Hepatocyte (in vitro differentiated cells): ENCODE results near the gene PNPLA5. TPM values are rescaled to one million over a fixed set of nuclear protein-coding genes. Genes with fewer than 3 reads are reported as not detected.
"Not testable (repeated sequence)": the region's sequence is repeated elsewhere in the genome, so short reads cannot be mapped to it uniquely, and the experiment has no call there.

Source experiments
- DNase-seq: peaks from one replicate; pipeline ENCODE4 v3.0.0-alpha.2; 2016; ENCODE audit warnings: low spot score
- H2AFZ ChIP-seq: fragments of 200-600 bp; sonication (generic); 2 replicates; pipeline ENCODE4 v1.6.0; 2016; ENCODE audit warnings: antibody characterized with exemption, mild to moderate bottlenecking
- H3K27ac ChIP-seq: fragments of 200-600 bp; sonication (generic); 2 replicates; pipeline ENCODE4 v1.5.1; 2016; ENCODE audit warnings: mild to moderate bottlenecking
- H3K27me3 ChIP-seq: fragments of 200-600 bp; sonication (generic); 2 replicates; pipeline ENCODE4 v1.6.1; 2016
- H3K36me3 ChIP-seq: fragments of 200-600 bp; sonication (generic); replicated peaks from 2 replicates; pipeline ENCODE4 v1.5.1; 2016; ENCODE audit warnings: low read depth; ENCODE audit not compliant: insufficient read depth
- H3K4me1 ChIP-seq: fragments of 200-600 bp; sonication (generic); 2 replicates; pipeline ENCODE4 v1.5.1; 2016; ENCODE audit warnings: mild to moderate bottlenecking, moderate library complexity; ENCODE audit not compliant: insufficient read depth
- H3K4me2 ChIP-seq: fragments of 200-600 bp; sonication (generic); 2 replicates; pipeline ENCODE4 v1.6.0; 2016
- H3K4me3 ChIP-seq: fragments of 200-600 bp; sonication (generic); 2 replicates; pipeline ENCODE4 v1.5.1; 2016; ENCODE audit warnings: mild to moderate bottlenecking
- H3K79me2 ChIP-seq: fragments of 200-600 bp; sonication (generic); 2 replicates; pipeline ENCODE4 v1.6.0; 2017; ENCODE audit warnings: mild to moderate bottlenecking
- H3K9me2 ChIP-seq: fragments of 200-600 bp; sonication (generic); replicated peaks from 2 replicates; pipeline ENCODE4 v1.6.0; 2017; ENCODE audit warnings: mild to moderate bottlenecking; ENCODE audit not compliant: insufficient read depth
- H3K9me3 ChIP-seq: fragments of 200-600 bp; sonication (generic); 2 replicates; pipeline ENCODE4 v1.5.1; 2016; ENCODE audit warnings: low read depth, mild to moderate bottlenecking
- H4K20me1 ChIP-seq: fragments of 200-600 bp; sonication (generic); 2 replicates; pipeline ENCODE4 v1.6.0; 2016; ENCODE audit warnings: mild to moderate bottlenecking; ENCODE audit not compliant: insufficient read depth, poor library complexity, severe bottlenecking
- EZH2 ChIP-seq: fragments of 200-600 bp; sonication (generic); IDR thresholded peaks from 2 replicates; pipeline ENCODE4 v1.6.1; 2016; ENCODE audit warnings: antibody characterized with exemption, mild to moderate bottlenecking, borderline replicate concordance
- EZH2phosphoT487 ChIP-seq: fragments of 200-600 bp; sonication (generic); IDR thresholded peaks from one replicate; pipeline ENCODE4 v1.6.1; 2018; ENCODE audit warnings: antibody characterized with exemption, mild to moderate bottlenecking, low read depth, moderate library complexity; ENCODE audit not compliant: unreplicated experiment, severe bottlenecking
- WGBS: methylation state at CpG from one replicate; pipeline ENCODE4 v1.1.6; 2016; ENCODE audit warnings: low lambda C conversion rate; ENCODE audit errors: missing lambda C conversion rate; 5-methylcytosine and 5-hydroxymethylcytosine counted together
- polyA plus RNA-seq: library from polyadenylated mRNA; unstranded; fragments of >200 nt; fragmentation: Nextera tagmentation; extraction: Ambion mirVana; gene quantifications from 2 replicates; pipeline ENCODE4 v1.2.1, GENCODE V29; 2016
- total RNA-seq: library from RNA; depleted of rRNA; stranded (reverse); fragments of >200 nt; gene quantifications from 2 replicates; pipeline ENCODE4 v1.2.3, GENCODE V29; 2014
- TF ChIP-seq, protein P1 (sequence below): fragments of 200-600 bp; sonication (generic); IDR thresholded peaks from 2 replicates; pipeline ENCODE4 v1.5.1; 2016; ENCODE audit warnings: antibody characterized with exemption, mild to moderate bottlenecking; ENCODE audit not compliant: poor library complexity

PNPLA5 gene
- total and polyA plus RNA-seq, 2 experiments from 2014 or later, result 0.11 to 0.57 TPM

GRCh38 chr22:43878831-43879550 lies 12.8 kb downstream of the PNPLA5 start:
- no peak for TF ChIP-seq EZH2phosphoT487
- TF ChIP-seq, protein P1, sequence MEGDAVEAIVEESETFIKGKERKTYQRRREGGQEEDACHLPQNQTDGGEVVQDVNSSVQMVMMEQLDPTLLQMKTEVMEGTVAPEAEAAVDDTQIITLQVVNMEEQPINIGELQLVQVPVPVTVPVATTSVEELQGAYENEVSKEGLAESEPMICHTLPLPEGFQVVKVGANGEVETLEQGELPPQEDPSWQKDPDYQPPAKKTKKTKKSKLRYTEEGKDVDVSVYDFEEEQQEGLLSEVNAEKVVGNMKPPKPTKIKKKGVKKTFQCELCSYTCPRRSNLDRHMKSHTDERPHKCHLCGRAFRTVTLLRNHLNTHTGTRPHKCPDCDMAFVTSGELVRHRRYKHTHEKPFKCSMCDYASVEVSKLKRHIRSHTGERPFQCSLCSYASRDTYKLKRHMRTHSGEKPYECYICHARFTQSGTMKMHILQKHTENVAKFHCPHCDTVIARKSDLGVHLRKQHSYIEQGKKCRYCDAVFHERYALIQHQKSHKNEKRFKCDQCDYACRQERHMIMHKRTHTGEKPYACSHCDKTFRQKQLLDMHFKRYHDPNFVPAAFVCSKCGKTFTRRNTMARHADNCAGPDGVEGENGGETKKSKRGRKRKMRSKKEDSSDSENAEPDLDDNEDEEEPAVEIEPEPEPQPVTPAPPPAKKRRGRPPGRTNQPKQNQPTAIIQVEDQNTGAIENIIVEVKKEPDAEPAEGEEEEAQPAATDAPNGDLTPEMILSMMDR, result no peak
- TF ChIP-seq EZH2, result no peak
- 78% methylated on average over 12 of the region's 12 CpGs for WGBS
- no peak overlapping the region for H2AFZ ChIP-seq
- no peak overlapping the region for H3K4me3 ChIP-seq
- no peak for DNase-seq
- no peak overlapping the region for H3K27ac ChIP-seq
- H3K4me2 ChIP-seq, result no peak overlapping the region
- H3K36me3 ChIP-seq, result no peaks in the 10 kb centered on the region
- no peaks in the 10 kb centered on the region for H3K9me3 ChIP-seq
- no peaks in the 10 kb centered on the region for H3K4me1 ChIP-seq
- no peaks in the 10 kb centered on the region for H3K27me3 ChIP-seq
- H3K9me2 ChIP-seq, result no peaks in the 10 kb centered on the region
- H3K79me2 ChIP-seq, result no peaks in the 10 kb centered on the region
- no peaks in the 10 kb centered on the region for H4K20me1 ChIP-seq

DNA sequence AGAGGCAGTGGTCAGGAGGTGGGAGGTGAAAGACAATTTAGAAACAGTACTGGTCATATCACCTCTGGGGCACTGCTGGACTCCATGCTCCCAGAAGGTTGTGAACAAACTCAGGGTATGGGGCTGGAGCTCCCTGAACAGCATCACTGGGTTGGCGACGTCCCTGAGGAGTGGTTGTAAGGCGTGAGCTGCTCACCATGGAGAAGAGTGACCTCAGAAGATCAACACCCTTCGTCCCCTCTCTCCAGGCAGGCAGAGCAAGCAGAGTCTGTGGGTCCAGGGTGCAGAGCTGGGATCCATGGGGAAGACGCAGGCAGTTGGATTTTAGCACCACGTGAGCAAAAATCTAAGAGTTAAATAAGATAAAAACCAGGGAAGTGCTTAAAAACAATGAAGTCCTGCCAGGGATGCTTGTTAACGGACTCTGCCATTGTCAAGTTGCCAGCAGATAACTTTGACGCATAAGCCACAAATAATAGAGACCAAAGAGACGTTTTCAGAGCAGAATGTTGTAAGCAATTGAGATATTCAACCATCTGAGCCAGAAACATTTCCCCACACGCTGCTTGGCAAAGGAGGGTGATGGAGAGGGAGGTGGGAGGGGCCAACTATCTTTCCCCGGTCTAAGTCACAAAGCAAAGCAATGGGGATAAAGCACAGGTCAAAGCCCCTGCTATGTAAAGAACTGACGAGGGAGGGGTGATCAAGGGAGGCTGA lies 13.6 kb downstream of the PNPLA5 start:
- Histone ChIP-seq H3K9me2 (no peaks in the 10 kb centered on the region), H3K4me1 (no peaks in the 10 kb centered on the region), H3K79me2 (no peaks in the 10 kb centered on the region), H3K27me3 (no peaks in the 10 kb centered on the region), H2AFZ (no peak overlapping the region), H3K4me3 (no peak overlapping the region), H3K9me3 (no peaks in the 10 kb centered on the region), H4K20me1 (no peaks in the 10 kb centered on the region), H3K36me3 (no peaks in the 10 kb centered on the region), H3K27ac (no peak overlapping the region), H3K4me2 (no peak overlapping the region)
- 59% methylated on average over 12 of the region's 12 CpGs for WGBS
- DNase-seq, result no peak
- TF ChIP-seq EZH2, result no peak
- no peak for TF ChIP-seq EZH2phosphoT487
- TF ChIP-seq, protein P1, result no peak

DNA sequence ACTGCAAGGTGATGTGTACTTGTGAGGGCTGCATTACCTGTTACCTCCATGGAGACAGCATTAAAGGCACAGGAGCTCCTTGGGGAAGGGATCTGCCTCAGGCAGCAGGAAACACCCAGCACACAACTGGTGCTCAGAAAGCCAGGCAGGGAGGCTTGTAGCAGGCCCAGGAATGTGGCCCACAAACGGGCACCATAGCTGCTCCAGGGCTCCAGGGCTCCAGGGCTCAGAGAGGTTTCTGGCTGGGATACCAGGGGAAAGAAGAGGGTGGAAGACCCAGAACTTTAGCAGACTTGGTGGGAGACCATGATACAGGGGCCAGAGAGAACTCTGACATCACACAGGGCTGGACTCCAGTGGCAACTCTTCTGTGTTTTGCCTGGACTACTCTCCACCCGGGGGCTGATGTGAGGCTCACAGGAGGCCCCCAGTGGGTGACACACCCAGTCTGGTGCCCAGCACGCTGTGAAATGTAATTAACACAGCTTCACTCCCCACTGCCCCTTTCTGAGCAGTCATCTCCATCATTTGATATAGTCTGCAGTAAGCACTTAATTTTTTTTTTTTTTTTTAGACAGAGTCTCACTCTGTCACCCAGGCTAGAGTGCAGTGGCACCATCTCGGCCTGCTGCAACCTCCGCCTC lies 14.8 kb downstream of the PNPLA5 start:
- 80% methylated on average over 5 of the region's 5 CpGs for WGBS
- H3K27me3 ChIP-seq, result no peaks in the 10 kb centered on the region

GRCh38 chr22:43869799-43870198 lies 22.0 kb downstream of the PNPLA5 start:
- Histone ChIP-seq H3K27me3 (peaks cover 10% of the 10 kb centered on the region), H3K4me2 (no peak overlapping the region), H3K79me2 (no peaks in the 10 kb centered on the region), H2AFZ (no peak overlapping the region), H3K27ac (no peak overlapping the region), H3K36me3 (no peaks in the 10 kb centered on the region), H4K20me1 (no peaks in the 10 kb centered on the region), H3K9me2 (no peaks in the 10 kb centered on the region), H3K4me1 (no peaks in the 10 kb centered on the region), H3K4me3 (no peak overlapping the region), H3K9me3 (no peaks in the 10 kb centered on the region)
- TF ChIP-seq, protein P1, result no peak
- TF ChIP-seq EZH2phosphoT487 (no peak), EZH2 (no peak)
- no peak for DNase-seq
- WGBS, result 89% methylated on average over 5 of the region's 5 CpGs

More for the DNA sequence above, 14.8 kb downstream of the PNPLA5 start:
- Histone ChIP-seq H2AFZ (no peak overlapping the region), H3K4me2 (no peak overlapping the region), H3K36me3 (no peaks in the 10 kb centered on the region), H3K79me2 (no peaks in the 10 kb centered on the region), H4K20me1 (no peaks in the 10 kb centered on the region), H3K4me1 (no peaks in the 10 kb centered on the region), H3K9me2 (no peaks in the 10 kb centered on the region), H3K4me3 (no peak overlapping the region), H3K9me3 (no peaks in the 10 kb centered on the region), H3K27ac (no peak overlapping the region)
- no peak for DNase-seq
- no peak for TF ChIP-seq EZH2phosphoT487

GRCh38 chr22:43869001-43869400 lies 22.8 kb downstream of the PNPLA5 start:
- not testable (repeated sequence) for DNase-seq, H3K79me2 ChIP-seq, H3K27ac ChIP-seq, H3K4me3 ChIP-seq, H3K9me3 ChIP-seq, H2AFZ ChIP-seq, H3K4me2 ChIP-seq, H3K9me2 ChIP-seq, H4K20me1 ChIP-seq, H3K36me3 ChIP-seq, H3K4me1 ChIP-seq
- WGBS, result 67% methylated on average over 4 of the region's 4 CpGs
- H3K27me3 ChIP-seq, result peaks cover 16% of the 10 kb centered on the region
